Activated CD8-positive, alpha-beta memory T cell treated with anti-CD3 and anti-CD28 coated beads for 36 hours (primary cell): ENCODE results near the gene RBM10. TPM values are rescaled to one million over a fixed set of nuclear protein-coding genes. Genes with fewer than 3 reads are reported as not detected.

Experiments used
- CTCF ChIA-PET: fragments of 350-600 bp; sonication (Branson Sonifier 250); formaldehyde crosslinking; loops from one replicate; lab custom pipeline; 2021; ENCODE audit warnings: antibody characterized with exemption; lab: Charles Lee
- POLR2A ChIA-PET: fragments of 350-600 bp; sonication (Branson Sonifier 250); formaldehyde crosslinking; loops from one replicate; lab custom pipeline; 2021; ENCODE audit warnings: antibody characterized with exemption; lab: Charles Lee
- total RNA-seq, 2 experiments: library from RNA; stranded (reverse); gene quantifications; one replicate each; pipeline ENCODE4 v1.2.3, GENCODE V29; 2021

Gene RBM10
- total RNA-seq, 2 experiments from 2014 or later, result 67.1 to 68.1 TPM

DNA sequence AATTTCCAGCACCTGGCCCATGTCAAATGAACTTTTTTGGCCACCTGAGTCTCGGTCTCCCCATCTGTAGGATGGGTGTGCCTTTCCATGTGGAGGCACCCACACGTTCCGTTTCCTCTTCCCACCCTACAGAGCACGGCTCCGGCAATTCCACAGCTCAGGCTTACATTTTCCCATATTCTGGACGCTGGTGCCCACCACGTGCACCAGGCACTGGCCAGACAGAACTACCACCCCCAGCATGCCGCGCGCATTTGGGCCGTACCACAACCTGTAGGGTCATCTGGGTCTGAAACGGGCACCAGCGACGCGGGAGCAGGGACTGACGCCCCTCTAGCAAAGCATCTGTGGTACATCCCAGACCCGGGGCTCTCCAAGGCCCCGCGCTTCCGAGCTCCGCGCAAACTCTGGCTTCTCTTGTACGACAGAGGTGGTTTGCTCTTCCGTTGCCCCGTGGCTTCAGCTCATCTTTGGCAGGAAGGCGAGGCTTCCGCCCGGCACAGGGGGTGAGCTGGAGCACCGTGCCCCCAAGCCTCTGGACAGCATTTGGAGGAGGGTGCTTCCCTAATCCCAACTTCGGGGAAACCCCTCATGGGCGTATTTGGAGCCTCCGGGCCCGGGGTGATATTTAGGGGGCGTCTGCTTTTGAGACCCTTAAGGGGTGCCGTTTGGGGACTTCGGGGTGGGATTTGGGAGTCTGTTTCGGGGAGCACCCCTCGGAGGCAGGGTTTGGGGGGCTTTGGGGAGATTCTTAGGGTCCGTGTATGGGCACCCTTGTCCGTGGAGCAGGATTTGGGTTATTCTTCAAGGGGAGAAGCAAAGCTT, 45.6 kb downstream of the RBM10 start:
- CTCF ChIA-PET, result interaction anchor here (1.3 to 1.4 kb wide), 2 partner anchors 27 to 46 kb away, joined by 4 to 5 read pairs; partner anchors contain the start of genes NDUFB11 and RBM10
- POLR2A ChIA-PET, result interaction anchor here (0.5 to 1.6 kb wide), 7 partner anchors 27 to 457 kb away, joined by 3 to 8 read pairs (median 4); partner anchors contain the start of genes NDUFB11, RBM10 and USP11

DNA sequence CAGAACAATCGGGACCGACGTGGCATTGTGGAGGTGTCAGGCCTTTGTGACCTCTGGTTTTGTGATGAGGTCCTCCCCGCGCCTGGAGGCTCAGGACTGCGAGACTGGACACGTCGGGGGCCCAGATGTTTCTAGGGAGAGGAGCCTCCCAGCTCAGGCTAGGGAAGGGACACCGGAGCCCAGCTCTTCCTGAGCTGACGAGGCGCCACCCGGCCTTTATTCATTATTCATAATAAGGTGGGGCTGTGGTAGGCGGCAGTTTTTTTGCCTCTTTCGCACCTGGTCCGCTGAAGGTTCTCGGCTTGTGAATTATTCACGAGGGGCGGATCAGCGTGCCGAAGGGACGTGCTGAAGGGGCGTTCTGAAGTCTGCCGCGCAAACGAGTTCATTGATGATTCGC, 46.3 kb downstream of the RBM10 start:
- CTCF ChIA-PET, result interaction anchor here (1.3 kb wide), 1 partner anchor 26 kb away, joined by 4 read pairs; no protein-coding TSS in a partner anchor
- POLR2A ChIA-PET, result interaction anchor here (0.6 to 1.6 kb wide), 4 partner anchors 26 to 61 kb away, joined by 3 to 8 read pairs (median 5); partner anchors contain the start of genes NDUFB11, RBM10 and USP11

DNA sequence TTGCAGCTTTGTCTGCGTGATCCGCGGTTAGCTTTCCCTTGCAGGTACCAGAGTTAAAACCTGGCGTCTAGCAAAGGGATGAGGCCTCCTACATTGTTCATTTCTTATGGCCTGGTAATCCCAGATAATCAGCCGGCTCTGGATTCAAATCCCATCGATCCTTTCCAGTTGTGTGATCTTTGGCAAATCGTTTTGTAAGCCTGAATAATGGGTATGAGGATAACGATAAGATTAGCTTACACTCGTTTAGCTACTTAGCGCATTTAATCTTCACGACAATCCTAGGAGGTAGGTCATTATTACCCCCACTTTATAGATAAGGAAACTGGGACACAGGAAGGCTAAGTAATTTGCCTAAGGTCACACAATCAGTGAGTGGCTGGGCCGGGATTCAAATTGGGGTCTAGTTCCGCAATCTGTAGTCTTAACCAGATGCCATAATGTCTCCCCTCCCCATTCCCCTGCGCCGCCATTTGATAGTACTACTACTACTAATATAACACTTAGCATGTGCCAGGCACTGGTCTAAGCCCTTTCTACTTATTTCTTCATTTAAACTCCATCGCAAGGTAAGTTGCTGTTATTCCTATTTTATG, 46.9 kb downstream of the RBM10 start:
- ChIA-PET POLR2A (interaction anchor here (1.6 kb wide), 1 partner anchor 41 kb away, joined by 3 read pairs; the partner anchor contains the start of gene USP11), CTCF (interaction anchor here (1.3 to 1.5 kb wide), 2 partner anchors 26 to 193 kb away, joined by 3 to 4 read pairs; no protein-coding TSS in a partner anchor)

DNA sequence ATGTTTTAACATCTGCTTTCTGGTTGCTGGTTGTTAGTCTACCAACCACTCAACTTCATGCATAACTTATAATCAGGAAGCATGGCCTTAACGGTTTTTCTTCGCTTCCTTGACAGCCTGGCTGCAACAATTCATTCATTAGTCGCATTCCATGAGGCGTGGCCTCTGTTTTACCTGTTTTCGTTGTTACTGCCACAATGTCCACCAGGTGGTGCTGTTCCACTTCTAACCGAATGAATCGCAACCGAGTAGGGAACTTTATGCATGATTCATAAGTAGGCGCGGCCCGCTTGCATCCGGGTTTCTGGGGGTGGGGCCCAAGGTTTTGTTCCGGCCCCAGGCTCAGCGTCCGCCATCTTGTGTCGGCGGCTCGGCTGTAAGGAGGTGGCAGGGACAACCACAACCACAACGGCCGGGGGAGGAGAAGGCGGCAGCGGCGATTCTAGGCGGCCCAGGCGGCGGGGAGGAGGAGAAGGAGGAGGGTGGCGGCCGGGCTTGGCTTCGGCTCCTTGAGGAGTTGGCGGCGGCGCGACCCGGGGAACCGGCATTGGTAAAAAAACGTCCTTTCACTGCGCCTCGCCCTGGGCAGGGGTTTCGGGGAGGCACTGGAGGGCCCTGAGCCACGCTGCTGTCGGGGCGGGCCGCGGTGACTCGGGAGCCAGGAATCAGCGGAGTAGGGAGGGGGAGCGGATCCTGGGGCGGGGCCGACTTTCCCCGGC, 48.6 kb downstream of the RBM10 start, which contains the start of gene UBA1:
TSS of gene UBA1 (plus strand) at position 355 of the 719 bp plus-strand sequence. CDS start 4,974 bp downstream, outside the sequence.
- CTCF ChIA-PET, result interaction anchor here (1.5 kb wide), 1 partner anchor 191 kb away, joined by 3 read pairs; no protein-coding TSS in a partner anchor

DNA sequence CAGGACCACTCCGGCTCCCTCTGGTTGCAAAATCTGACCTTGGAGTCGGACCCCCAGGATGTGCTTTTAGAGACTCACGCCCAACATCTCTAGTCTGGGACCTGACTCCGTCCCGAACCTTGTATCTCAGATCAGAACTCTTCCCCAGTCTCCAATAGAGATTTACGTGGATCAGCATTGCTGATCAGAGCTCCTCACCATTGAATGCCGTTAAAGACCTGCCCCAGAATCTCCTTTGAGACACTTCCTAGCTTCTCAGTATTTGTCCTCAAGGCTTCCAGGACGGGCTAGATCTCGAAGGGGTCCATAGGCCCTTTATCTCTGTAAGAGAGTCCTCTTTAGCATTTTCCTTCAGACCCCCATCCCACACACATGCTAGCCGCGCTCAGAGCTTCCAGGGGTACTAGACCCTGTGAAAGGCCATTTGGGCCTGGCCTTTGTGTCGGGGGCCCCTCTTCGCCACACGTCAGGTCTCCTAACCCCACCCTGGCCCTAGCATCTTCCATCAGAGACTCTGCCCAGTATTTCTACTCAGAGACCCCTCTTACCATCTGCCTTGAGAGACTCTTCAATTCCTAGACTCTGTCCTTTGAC, 49.3 kb downstream of the RBM10 start:
- POLR2A ChIA-PET, result no interaction called here
- CTCF ChIA-PET, result interaction anchor here (0.7 kb wide), 1 partner anchor 49 kb away, joined by 3 read pairs; the partner anchor contains the start of genes NDUFB11 and RBM10

More for the DNA sequence above, 48.6 kb downstream of the RBM10 start, which contains the start of gene UBA1:
- POLR2A ChIA-PET, result no interaction called here

DNA sequence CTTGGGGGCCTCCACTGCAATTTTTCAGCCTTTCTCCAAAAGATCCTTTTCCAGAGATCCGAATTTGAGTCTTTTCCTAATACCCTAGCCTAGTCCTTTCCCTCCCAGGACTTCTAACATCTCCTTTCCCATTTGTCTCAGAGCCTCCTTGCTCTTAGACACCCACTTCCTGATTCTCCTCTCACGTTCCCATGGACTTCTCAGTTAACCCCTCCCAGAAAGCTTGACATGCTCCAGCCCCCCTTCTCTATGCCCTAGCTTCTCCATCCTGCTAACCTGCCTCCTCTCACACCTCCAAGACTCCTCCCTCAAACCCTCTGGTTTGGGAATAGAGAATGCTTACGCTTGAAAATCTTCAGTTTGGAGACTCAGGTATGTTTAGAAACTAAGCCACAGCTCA, 51.1 kb downstream of the RBM10 start:
- CTCF ChIA-PET, result no interaction called here
- POLR2A ChIA-PET, result no interaction called here

DNA sequence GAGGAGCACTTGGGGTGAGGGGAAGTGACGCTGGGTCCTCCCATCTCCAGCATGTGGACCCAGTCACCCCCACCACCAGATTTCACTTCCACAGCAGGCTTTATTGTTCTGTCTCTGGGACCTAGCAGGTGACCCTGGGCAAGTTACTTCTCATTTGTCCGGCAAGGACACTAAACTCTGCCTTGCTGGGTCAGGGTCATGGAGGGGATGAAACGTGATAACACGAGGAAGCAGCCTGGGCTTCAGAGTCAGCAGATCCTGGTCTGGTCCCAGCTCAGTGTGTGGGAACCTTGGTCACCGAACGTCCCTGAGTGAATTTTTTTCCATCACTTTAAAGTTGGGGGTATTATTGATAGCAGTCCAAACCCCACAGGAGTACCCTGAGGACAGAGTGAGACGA, 52.5 kb downstream of the RBM10 start:
- POLR2A ChIA-PET, result no interaction called here

DNA sequence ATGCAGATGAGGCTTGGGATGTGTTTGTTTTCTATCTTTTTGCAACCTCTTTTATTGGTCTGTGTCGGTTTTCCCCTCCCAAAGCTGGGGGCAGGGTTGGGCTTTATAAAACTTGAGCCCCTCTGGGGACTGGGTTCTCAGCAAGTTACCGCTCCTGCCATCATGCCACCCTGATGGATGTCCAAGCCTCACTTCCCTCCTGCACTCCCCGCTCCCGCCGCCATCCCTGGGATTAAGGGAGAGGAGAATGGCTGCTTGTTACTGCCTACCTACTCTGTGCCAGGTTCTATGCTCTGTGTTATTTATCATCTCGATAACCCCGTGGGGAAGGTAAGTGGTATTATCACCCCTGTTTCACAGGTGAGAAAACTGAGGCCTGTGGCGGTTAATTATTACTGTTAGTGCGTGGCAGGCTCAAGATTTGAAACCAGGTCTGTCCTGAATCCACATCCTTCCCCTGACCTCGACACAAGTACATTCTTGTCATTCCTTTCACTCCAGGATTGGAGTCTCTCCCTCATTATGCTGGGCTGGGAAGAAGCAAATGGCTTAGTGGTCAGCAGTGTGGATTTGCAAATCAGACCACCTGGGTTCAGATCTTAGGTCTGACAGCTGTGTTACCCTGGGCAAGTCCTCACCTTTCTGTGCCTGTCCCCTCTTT, 53.1 kb downstream of the RBM10 start:
- ChIA-PET CTCF (no interaction called here), POLR2A (no interaction called here)

More for the DNA sequence above, 52.5 kb downstream of the RBM10 start:
- CTCF ChIA-PET, result interaction anchor here (0.6 kb wide), 1 partner anchor 54 kb away, joined by 3 read pairs; no protein-coding TSS in a partner anchor

DNA sequence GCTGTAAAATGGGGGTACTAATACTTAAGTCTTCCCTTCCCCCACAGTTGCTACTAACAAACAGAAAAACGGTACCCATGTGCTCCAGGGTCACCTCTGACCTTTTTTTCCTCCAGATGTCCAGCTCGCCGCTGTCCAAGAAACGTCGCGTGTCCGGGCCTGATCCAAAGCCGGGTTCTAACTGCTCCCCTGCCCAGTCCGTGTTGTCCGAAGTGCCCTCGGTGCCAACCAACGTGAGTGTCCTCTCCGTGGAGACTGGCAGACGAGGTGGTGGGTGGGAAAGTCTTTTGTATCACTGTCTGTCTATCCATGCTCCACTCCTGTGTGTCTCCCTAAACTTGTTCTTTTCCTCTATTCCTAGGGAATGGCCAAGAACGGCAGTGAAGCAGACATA, 53.7 kb downstream of the RBM10 start:
- POLR2A ChIA-PET, result no interaction called here
- CTCF ChIA-PET, result no interaction called here

DNA sequence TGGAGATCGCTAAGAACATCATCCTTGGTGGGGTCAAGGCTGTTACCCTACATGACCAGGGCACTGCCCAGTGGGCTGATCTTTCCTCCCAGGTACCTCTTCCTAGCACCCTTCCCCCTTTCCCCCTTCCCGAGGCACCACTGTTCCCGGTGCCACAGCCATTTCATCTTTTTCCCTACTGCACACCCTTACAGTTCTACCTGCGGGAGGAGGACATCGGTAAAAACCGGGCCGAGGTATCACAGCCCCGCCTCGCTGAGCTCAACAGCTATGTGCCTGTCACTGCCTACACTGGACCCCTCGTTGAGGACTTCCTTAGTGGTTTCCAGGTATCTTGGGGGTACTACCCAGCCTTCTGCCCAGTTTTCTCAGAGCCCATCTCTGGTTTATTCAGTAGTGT, 54.3 kb downstream of the RBM10 start:
- ChIA-PET POLR2A (no interaction called here), CTCF (no interaction called here)

DNA sequence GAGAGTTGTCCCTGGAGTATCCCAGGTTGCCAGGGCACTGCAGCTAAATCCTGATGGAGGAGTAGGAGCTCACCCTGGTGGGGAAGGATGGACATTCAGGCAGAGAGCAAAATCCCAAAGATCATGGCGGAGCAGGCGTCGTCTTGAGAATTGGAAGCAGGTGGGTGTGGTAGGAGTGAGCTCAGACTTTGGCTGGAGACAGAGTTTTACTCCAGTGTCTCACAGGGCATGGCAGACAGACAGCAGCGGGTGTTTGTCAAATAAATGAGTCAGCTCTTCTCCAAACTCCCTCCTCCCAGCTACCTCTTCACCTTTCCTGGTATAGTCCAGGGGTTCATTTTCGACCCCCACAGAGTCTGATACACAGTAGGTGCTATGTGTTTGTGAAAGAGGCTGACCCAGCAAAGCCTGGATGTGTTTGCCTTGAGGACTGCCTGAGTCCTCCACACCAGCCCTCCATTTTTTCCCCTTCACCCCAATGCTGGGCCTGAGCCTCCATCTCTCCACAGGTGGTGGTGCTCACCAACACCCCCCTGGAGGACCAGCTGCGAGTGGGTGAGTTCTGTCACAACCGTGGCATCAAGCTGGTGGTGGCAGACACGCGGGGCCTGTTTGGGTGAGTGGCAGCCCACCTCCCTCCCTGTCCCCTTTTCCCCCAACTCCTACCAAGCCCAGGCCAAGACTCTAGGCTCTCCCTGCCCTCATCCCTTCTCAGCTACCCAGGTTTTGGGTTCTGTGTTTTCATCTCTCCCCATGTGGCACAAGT, 55.5 kb downstream of the RBM10 start:
- POLR2A ChIA-PET, result no interaction called here
- CTCF ChIA-PET, result no interaction called here

DNA sequence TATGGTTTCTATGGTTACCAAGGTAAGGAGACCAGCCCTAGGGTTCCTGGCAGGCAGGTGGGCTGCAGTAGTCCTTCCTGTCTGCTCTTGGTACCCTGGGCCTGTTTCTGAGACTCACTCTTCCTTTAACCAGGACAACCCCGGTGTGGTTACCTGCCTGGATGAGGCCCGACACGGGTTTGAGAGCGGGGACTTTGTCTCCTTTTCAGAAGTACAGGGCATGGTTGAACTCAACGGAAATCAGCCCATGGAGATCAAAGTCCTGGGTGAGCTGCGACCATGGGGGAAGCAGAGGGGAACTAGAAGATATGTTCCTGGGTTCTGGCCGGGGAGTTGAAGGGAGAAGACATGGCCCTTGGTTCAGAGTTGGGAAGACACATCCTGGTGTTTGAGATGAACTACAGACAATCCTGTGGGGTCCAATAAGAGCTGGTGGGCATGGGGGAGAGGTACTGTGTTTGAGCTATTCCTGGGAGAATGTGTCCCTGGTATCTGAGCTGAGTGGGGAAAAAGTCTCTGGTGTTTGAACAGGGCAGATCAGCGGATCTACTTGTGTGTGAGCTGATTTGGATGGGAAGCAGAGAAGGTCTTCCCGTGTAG, 56.4 kb downstream of the RBM10 start:
- POLR2A ChIA-PET, result no interaction called here
- CTCF ChIA-PET, result no interaction called here

DNA sequence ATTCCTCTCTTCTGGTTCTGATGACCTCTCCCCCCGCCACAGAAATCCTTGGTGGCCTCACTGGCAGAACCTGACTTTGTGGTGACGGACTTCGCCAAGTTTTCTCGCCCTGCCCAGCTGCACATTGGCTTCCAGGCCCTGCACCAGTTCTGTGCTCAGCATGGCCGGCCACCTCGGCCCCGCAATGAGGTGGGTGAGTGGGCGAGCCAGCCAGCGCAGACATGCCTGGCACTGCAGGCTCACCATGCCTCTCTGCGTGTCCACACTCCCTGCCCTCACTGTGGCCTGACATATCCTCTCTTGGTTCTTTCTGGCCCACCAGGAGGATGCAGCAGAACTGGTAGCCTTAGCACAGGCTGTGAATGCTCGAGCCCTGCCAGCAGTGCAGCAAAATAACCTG, 57.3 kb downstream of the RBM10 start:
- CTCF ChIA-PET, result no interaction called here
- POLR2A ChIA-PET, result no interaction called here

DNA sequence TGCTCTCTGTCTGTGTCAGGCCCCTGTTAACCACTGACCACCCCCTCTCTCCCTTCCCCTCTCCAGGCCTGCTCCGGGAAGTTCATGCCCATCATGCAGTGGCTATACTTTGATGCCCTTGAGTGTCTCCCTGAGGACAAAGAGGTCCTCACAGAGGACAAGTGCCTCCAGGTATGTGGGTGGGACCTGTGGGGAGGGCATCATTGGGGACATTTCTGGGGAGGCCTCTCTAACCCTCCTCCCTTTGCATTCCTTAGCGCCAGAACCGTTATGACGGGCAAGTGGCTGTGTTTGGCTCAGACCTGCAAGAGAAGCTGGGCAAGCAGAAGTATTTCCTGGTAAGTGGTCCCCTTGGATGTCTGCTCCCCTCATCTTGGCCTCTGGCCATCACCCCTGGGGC, 57.9 kb downstream of the RBM10 start:
- POLR2A ChIA-PET, result no interaction called here
- CTCF ChIA-PET, result no interaction called here

DNA sequence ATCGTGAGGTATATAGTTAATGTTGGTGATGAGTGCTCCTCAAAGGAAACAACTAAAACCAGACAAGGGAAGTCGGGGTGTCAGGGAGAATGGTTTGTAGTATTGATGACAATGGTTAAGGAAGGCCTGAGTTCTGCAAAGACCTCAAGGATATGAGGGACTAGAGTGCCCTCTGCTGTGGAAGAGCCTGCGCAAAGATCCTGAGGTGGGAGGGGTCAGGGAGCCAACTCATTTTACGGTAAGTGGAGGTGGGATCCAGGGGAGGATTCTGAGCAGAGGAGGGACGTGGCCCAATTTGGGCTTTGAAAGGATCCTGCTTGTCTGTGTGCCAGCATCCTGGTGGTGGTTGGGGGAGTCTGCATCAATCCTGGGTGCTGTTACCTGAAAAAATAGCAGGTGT, 59.9 kb downstream of the RBM10 start:
- ChIA-PET POLR2A (no interaction called here), CTCF (no interaction called here)

DNA sequence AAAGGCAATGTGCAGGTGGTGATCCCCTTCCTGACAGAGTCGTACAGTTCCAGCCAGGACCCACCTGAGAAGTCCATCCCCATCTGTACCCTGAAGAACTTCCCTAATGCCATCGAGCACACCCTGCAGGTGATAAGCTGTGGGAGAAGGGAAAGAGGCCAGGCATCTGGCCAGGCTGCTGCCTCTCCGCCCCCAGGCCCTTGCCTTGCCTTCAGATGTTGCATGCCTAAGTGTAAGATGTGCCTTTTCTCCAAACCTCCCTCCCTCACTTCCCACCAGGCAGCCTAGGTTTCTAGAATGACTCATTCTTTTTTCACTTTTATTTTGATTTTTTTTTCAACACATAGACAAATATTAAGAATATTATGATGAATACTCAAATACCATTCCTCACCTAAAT, 61.3 kb downstream of the RBM10 start:
- POLR2A ChIA-PET, result interaction anchor here (1.0 kb wide), 1 partner anchor 12 kb away, joined by 4 read pairs; no protein-coding TSS in a partner anchor
- CTCF ChIA-PET, result no interaction called here

DNA sequence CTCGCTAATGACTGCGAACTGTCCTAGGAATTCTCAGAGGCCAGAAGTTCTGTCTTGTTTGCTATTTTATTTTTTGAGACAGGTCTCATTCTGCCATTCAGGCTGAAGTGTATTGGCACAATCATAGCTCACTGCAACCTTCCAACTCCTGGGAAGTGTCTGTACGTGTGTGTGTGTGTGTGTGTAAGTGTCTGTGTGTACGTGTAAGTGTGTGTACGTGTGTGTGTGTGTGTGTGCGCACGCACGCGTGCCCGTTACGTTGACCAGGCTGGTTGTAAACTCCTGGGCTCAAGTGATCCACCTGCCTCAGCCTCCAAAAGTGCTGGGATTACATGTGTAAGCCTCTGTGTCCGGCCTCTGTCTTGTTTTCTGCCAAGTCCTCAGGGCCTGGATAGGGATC, 63.1 kb downstream of the RBM10 start:
- CTCF ChIA-PET, result no interaction called here
- POLR2A ChIA-PET, result interaction anchor here (1.0 kb wide), 1 partner anchor 10 kb away, joined by 3 read pairs; the partner anchor contains the start of gene CDK16
